D721Med (cell line): ENCODE data around the gene TBC1D17.
A peak's percentile ranks its signal among the peaks of the same experiment; 100 is the strongest.

ENCODE experiments used
- DNase-seq: peaks from one replicate; pipeline ENCODE4 v3.0.0; 2011; ENCODE audit warnings: low spot score; ENCODE audit not compliant: insufficient read length
- FAIRE-seq: peaks from 2 replicates; lab custom pipeline; 2011; peaks lifted over from hg19 to GRCh38; lab: Jason Lieb, UNC
- TF ChIP-seq, protein P1 (sequence below): IDR thresholded peaks from 2 replicates; pipeline ENCODE4 v1.5.1; 2012; ENCODE audit warnings: mild to moderate bottlenecking, control low read depth; ENCODE audit not compliant: insufficient read depth; ENCODE audit errors: missing control alignments

TBC1D17 gene

DNA sequence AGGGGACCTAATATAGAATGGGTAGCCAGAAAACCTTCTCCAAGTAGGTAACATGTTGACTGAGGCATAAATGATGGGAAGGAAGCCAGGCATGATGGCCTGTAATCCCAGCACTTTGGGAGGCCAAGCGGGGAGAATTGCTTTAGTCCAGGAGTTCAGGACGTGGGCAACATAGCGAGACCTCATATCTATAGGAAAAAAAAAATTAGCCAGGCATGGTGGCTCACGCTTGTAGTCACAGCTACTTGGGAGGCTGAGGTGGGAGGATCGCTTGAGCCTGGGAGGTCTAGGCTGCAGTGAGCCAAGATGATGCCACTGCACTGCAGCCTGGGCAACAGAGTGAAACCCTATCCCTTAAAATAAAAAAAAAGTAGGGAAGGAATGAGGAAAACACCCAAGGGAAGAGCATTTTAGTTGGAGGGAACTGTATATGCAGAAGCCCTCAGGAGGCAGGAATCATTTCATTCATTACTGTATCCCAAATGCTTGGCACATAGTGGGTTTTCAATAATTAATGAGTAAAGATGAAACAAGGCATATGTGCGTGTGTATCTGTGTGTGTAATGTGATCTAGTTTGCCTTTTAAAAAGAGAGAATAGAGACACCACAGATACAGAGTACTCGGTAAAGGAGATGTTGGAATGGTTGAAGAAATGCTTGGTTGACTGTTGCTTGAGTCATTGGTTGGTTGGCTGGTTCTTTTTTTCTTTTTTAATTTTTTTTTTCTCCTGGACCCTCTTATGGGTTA lies 54.0 kb downstream of the TBC1D17 start:
- FAIRE-seq (no peak), DNase-seq (no peak)
- TF ChIP-seq, protein P1, sequence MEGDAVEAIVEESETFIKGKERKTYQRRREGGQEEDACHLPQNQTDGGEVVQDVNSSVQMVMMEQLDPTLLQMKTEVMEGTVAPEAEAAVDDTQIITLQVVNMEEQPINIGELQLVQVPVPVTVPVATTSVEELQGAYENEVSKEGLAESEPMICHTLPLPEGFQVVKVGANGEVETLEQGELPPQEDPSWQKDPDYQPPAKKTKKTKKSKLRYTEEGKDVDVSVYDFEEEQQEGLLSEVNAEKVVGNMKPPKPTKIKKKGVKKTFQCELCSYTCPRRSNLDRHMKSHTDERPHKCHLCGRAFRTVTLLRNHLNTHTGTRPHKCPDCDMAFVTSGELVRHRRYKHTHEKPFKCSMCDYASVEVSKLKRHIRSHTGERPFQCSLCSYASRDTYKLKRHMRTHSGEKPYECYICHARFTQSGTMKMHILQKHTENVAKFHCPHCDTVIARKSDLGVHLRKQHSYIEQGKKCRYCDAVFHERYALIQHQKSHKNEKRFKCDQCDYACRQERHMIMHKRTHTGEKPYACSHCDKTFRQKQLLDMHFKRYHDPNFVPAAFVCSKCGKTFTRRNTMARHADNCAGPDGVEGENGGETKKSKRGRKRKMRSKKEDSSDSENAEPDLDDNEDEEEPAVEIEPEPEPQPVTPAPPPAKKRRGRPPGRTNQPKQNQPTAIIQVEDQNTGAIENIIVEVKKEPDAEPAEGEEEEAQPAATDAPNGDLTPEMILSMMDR = no peak

DNA sequence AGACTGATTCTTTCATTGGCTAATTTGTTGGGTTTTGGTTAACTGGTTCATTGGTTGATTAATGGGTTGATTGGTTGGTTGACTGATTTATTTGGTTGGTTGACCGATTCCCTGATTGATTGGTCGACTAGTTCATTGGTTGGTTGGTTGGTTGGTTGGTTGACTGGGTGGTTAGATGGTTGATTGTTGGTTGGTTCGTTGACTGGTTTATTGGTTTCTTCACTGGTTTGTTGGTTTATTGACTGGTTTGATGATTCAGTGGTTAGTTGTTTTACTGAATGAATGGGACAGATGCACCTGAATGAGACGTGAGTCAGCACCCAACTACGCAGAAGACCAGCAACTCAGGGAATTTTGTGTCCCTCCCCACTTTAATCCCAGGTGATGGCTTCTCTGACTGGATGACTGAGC lies 54.5 kb downstream of the TBC1D17 start:
- DNase-seq (no peak), FAIRE-seq (no peak)
- TF ChIP-seq, protein P1 = no peak

DNA sequence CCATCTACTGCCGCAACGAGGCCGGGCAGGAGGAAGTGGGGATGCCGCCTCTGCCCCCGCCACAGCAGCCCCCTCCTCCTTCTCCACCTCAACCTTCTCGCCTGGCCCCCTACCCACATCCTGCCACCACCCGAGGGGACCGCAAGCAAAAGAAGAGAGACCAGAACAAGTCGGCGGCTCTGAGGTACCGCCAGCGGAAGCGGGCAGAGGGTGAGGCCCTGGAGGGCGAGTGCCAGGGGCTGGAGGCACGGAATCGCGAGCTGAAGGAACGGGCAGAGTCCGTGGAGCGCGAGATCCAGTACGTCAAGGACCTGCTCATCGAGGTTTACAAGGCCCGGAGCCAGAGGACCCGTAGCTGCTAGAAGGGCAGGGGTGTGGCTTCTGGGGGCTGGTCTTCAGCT lies 55.2 kb downstream of the TBC1D17 start:
- FAIRE-seq (no peak), DNase-seq (no peak)
- TF ChIP-seq, protein P1 = no peak

DNA sequence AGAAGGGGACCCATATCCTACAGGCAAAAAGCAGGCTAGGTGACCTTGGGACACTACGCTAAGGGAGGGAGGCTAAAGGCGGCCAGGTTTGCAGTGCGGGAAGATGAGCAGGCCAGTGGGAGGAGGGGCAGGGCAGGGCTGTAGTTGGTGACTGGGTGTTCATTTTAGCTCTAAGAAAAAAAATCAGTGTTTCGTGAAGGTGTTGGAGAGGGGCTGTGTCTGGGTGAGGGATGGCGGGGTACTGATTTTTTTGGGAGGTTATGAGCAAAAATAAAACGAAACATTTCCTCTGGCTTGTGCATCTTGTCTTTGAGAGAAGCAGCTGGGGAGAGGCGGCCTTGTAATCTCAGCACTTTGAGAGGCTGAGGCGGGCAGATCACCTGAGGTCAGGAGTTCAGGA lies 56.1 kb downstream of the TBC1D17 start:
- FAIRE-seq = no peak
- DNase-seq = no peak
- TF ChIP-seq, protein P1 = no peak

DNA sequence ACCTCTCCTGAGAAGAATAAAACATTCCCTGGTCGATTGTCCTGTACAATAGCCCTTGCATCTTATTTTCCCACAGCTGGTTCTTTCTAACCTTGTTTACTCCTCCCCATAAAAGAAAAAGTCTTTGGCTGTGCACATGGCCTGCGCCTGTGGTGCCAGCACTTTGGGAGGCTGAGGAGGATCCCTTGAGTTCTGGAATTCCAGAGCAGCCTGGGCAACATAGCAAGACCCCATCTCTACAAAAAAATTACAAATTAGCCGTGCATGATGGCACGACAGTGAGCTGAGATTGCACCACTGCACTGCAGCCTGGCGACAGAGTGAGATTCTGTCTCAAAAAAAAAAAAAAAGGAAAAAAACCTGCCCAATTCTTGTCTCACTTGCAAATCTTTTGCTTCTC lies 59.0 kb downstream of the TBC1D17 start:
- TF ChIP-seq, protein P1 = no peak
- DNase-seq (no peak), FAIRE-seq (no peak)

DNA sequence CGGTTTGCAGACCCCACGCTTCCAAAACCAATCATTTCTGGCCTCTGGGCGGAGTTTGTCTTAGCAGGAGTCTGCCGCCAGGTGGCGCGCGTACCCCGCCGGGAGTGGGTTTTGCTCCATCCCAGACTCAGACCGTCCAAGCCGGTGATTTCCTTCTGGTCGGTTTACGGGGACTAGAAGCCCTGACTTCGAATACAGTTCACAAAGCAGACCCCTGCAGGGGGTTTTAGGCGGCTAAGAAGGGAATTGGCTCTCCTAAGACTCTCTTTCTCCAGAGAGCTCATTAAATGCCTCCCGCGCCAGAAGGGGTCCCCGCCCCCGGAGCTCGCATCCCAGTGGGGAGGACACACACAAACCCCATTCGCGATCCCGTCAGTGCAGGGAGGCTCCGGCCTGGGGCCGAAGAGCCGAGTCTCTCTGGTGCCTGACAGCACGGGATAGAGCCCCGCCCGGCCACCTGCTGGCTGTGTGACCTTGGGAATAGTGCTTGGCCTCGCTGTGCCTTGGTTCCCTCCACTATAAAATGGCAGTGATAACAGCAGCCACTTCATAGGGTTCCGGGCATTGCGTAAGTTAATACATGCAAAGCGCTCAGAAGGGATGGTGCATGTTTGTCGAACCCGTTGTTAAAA lies 60.4 kb downstream of the TBC1D17 start:
- FAIRE-seq (no peak), DNase-seq (peak; percentile 61)
- TF ChIP-seq, protein P1 = peak; percentile 95
